ENCODE results near the gene CDH12. TPM values are rescaled to one million over a fixed set of nuclear protein-coding genes. Genes with fewer than 3 reads are reported as not detected.
"Not testable (repeated sequence)": the region's sequence is repeated elsewhere in the genome, so short reads cannot be mapped to it uniquely, and the experiment has no call there.

CDH12 gene
- total RNA-seq, 4 donors from 2014 or later = 0.38 to 2.8 (median 0.94) TPM

DNA sequence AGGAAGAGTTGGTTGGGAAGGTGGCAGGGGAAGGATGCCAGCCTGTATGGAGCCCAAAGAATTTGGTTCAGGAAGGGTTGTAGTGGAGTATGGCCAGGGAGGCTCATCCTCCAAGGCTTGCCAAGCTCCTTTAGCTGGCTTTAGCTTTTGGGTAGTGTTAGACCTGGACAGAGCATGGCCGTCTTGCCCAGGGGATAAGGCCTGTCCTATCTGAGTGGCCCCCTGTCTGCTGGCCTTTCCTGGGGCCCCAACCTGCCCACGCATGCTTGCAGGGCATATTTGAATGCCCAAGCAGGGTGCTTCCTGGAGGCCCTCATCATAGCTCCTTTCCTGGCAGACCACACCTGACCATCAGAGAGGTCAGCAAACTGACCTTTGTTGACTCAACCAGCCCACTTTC is 227.7 kb downstream of the CDH12 start:
- peaks cover 9% of the 10 kb centered on the region for H3K9me3 ChIP-seq
- H3K27ac ChIP-seq = no peak overlapping the region
- no peaks in the 10 kb centered on the region for H3K4me1 ChIP-seq
- WGBS = 76% methylated on average over 2 of the region's 2 CpGs
- H3K36me3 ChIP-seq = no peaks in the 10 kb centered on the region
- no peak overlapping the region for H3K4me3 ChIP-seq
- TF ChIP-seq EP300 (IDR thresholded peaks at IDR 0.05) = no peak
- no peak for TF ChIP-seq CTCF (IDR thresholded peaks at IDR 0.05)
- no peaks in the 10 kb centered on the region for H3K27me3 ChIP-seq
- DNase-seq (ENCODE audit: low spot score in 2 of 2) = no peak

DNA sequence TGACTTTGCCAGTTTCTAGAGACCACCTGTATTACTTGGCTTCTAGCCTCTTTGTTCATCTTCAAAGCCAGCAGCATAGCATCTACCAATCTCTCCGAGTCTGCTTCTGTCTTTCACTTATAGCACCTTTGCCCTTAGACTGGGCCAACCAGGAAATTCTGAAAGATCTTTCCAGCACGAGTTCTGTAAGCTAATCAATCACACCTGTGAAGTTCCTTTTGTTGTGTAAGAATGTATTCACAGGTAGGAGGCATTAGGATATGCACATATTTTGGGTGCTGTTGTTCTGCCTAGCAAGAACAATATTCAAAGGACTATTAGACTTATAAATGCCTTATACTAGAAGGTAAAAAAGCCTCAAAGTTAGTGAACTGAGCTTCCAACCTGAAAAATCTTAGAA is 232.1 kb downstream of the CDH12 start:
- no peak overlapping the region for H3K4me3 ChIP-seq
- H3K27me3 ChIP-seq = no peaks in the 10 kb centered on the region
- no peaks in the 10 kb centered on the region for H3K36me3 ChIP-seq
- H3K27ac ChIP-seq = no peak overlapping the region
- no peak for DNase-seq (ENCODE audit: low spot score in 2 of 2)
- H3K4me1 ChIP-seq = no peaks in the 10 kb centered on the region
- peaks cover 9% of the 10 kb centered on the region for H3K9me3 ChIP-seq
- TF ChIP-seq POLR2A (IDR thresholded peaks at IDR 0.05) = no peak
- WGBS = 11% methylated on average over 2 of the region's 2 CpGs

DNA sequence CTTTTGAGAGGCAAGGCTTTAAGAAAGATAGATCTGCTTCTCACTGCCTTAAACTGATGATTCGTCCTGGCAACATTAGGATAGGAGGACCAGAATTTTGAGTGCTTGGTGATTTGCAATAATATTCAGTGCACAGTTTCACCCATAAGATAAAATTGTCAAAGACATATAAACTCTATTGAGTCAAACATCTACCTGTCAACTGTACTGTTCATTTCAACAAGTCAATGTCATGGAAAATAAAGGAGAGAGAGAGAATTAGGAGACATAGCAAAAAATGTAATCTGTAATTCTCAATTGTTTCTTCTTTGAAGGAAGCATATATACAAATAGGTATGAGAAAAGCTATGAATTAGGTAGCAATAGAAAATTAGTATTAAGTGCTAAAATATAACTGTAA is 237.2 kb downstream of the CDH12 start:
- H3K36me3 ChIP-seq = no peaks in the 10 kb centered on the region
- 76% methylated on average over 1 of the region's 1 CpG for WGBS
- no peaks in the 10 kb centered on the region for H3K9me3 ChIP-seq

DNA sequence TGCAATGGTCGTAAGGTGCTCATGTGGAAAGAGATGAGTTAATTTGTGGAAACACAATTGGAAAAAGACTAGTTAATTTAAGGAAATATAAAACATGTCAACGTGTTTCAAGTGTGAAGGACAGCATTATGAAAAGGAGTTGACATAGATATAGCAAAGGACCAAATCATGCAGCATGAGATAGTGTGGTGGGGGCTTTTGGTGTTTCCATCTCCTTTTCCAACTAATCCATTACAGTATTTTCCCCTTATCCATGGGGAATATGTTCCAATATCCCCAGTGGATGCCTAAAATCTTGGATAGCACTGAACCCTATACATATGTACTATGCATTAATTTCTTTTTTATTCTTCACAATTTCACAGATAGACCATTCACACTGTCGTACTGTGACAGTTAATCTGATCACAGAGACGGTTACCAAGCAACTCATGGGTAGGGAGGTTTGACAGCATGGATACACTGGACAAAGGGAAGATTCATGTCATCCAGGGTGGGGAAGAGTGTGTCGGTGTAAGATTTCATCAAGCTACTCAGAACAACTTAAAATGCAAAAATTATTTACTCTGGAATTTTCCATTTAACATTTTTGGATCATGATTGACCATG is 238.6 kb downstream of the CDH12 start:
- no peak overlapping the region for H3K4me3 ChIP-seq
- H3K36me3 ChIP-seq = no peaks in the 10 kb centered on the region
- H3K9me3 ChIP-seq = no peaks in the 10 kb centered on the region
- TF ChIP-seq CTCF (IDR thresholded peaks at IDR 0.05) = no peak
- no peak for TF ChIP-seq EP300 (IDR thresholded peaks at IDR 0.05)
- no peak for TF ChIP-seq POLR2AphosphoS5 (IDR thresholded peaks at IDR 0.05)
- TF ChIP-seq POLR2A (IDR thresholded peaks at IDR 0.05) = no peak
- 73% methylated on average over 5 of the region's 5 CpGs for WGBS
- H3K27me3 ChIP-seq = no peaks in the 10 kb centered on the region
- DNase-seq (ENCODE audit: low spot score in 2 of 2) = no peak
- no peaks in the 10 kb centered on the region for H3K4me1 ChIP-seq
- H3K27ac ChIP-seq = no peak overlapping the region

More for the DNA sequence above, 237.2 kb downstream of the CDH12 start:
- Histone ChIP-seq H3K27ac (no peak overlapping the region), H3K4me1 (no peaks in the 10 kb centered on the region), H3K4me3 (no peak overlapping the region), H3K27me3 (no peaks in the 10 kb centered on the region)
- DNase-seq (ENCODE audit: low spot score in 2 of 2) = no peak
- no peak for TF ChIP-seq POLR2AphosphoS5 (IDR thresholded peaks at IDR 0.05)
- no peak for TF ChIP-seq POLR2A (IDR thresholded peaks at IDR 0.05)
- no peak for TF ChIP-seq EP300 (IDR thresholded peaks at IDR 0.05)
- TF ChIP-seq CTCF (IDR thresholded peaks at IDR 0.05) = no peak

GRCh38 chr5:22612928-22613327 is 240.2 kb downstream of the CDH12 start:
- H3K4me3 ChIP-seq = no peak overlapping the region
- H3K27me3 ChIP-seq = no peaks in the 10 kb centered on the region
- H3K36me3 ChIP-seq = no peaks in the 10 kb centered on the region
- H3K27ac ChIP-seq = no peak overlapping the region
- H3K9me3 ChIP-seq = no peaks in the 10 kb centered on the region
- TF ChIP-seq EP300 (IDR thresholded peaks at IDR 0.05) = no peak
- TF ChIP-seq CTCF (IDR thresholded peaks at IDR 0.05) = no peak
- no peak for TF ChIP-seq POLR2A (IDR thresholded peaks at IDR 0.05)
- TF ChIP-seq POLR2AphosphoS5 (IDR thresholded peaks at IDR 0.05) = no peak
- no peak for DNase-seq (ENCODE audit: low spot score in 2 of 2)
- WGBS = 62% methylated on average over 1 of the region's 1 CpG
- no peaks in the 10 kb centered on the region for H3K4me1 ChIP-seq

GRCh38 chr5:22611327-22611726 is 241.8 kb downstream of the CDH12 start:
- no peak for TF ChIP-seq POLR2AphosphoS5 (IDR thresholded peaks at IDR 0.05)
- no peak for TF ChIP-seq POLR2A (IDR thresholded peaks at IDR 0.05)
- TF ChIP-seq CTCF (IDR thresholded peaks at IDR 0.05) = no peak
- TF ChIP-seq EP300 (IDR thresholded peaks at IDR 0.05) = no peak
- Histone ChIP-seq H3K36me3 (no peaks in the 10 kb centered on the region), H3K27me3 (no peaks in the 10 kb centered on the region), H3K4me1 (no peaks in the 10 kb centered on the region), H3K9me3 (peaks cover 9% of the 10 kb centered on the region), H3K4me3 (no peak overlapping the region), H3K27ac (no peak overlapping the region)
- DNase-seq (ENCODE audit: low spot score in 2 of 2) = no peak

DNA sequence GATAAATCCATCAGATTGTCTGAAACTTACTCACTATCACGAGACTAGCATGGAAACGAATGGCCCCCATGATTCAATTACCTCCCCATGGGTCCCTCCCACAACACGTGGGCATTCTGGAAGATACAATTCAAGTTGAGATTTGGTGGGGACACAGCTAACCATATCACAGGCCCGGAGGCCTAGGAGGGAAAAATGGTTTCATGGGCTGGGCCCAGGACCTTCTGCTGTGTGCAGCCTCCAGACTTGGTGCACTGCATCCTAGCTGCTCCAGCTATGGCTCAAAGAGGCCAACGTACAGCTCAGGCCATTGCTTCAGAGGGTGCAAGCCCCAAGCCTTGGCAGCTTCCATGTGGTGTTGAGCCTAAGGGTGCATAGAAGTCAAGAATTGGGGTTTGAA is 245.6 kb downstream of the CDH12 start:
- DNase-seq (ENCODE audit: low spot score in 2 of 2); H3K27me3 ChIP-seq; H3K36me3 ChIP-seq; H3K4me1 ChIP-seq; H3K9me3 ChIP-seq; H3K4me3 ChIP-seq; H3K27ac ChIP-seq: not testable (repeated sequence)
- 73% methylated on average over 5 of the region's 5 CpGs for WGBS

Data from suprapubic skin (tissue), 4 donors.